ENCODE data around the gene HSPA12B. TPM values are rescaled to one million over a fixed set of nuclear protein-coding genes. Genes with fewer than 3 reads are reported as not detected.
A peak's percentile ranks its signal among the peaks of the same experiment; 100 is the strongest.

HSPA12B gene
- total and polyA plus RNA-seq, 2 of the 13 experiments (the other 11 are each of a cell fraction or from before 2014, with no cell fraction given), result 0.01 TPM; not detected in 1

- TF ChIP-seq SOX5 (CRISPR knock-in tag; IDR thresholded peaks at IDR 0.05; ENCODE audit: borderline replicate concordance) (no peak), HES4 (CRISPR knock-in tag; IDR thresholded peaks at IDR 0.05; ENCODE audit: borderline replicate concordance) (peak; percentile 52; the same call in 1 of the 2 replicates), NR0B2 (CRISPR knock-in tag; IDR thresholded peaks at IDR 0.05) (no peak), MXD4 (CRISPR knock-in tag; IDR thresholded peaks at IDR 0.05) (no peak), HNRNPUL1 (IDR thresholded peaks at IDR 0.05; ENCODE audit: low read depth, low read length) (no peak), KLF13 (CRISPR knock-in tag; IDR thresholded peaks at IDR 0.05) (0 out of 2 replicates have a peak, but pooled peaks have one; percentile 69), ISL2 (CRISPR knock-in tag; IDR thresholded peaks at IDR 0.05) (no peak), BCL6 (CRISPR knock-in tag; IDR thresholded peaks at IDR 0.05) (no peak), ZNF749 (CRISPR knock-in tag; IDR thresholded peaks at IDR 0.05; ENCODE audit: borderline replicate concordance) (no peak), SP5 (CRISPR knock-in tag; IDR thresholded peaks at IDR 0.05; ENCODE audit: borderline replicate concordance, low read depth) (no peak), NRL (CRISPR knock-in tag; IDR thresholded peaks at IDR 0.05; ENCODE audit: borderline replicate concordance) (peak; percentile 22; the same call in 1 of the 2 replicates), RAD21 (CRISPR knock-in tag; IDR thresholded peaks at IDR 0.05) (0 out of 2 replicates have a peak, but pooled peaks have one; percentile 28), ZZZ3 (CRISPR knock-in tag; IDR thresholded peaks at IDR 0.05; ENCODE audit: borderline replicate concordance) (no peak), KAT2B (IDR thresholded peaks at IDR 0.05; ENCODE audit: borderline replicate concordance, low read depth, low read length) (no peak), ZNF687 (CRISPR knock-in tag; IDR thresholded peaks at IDR 0.05) (peak; percentile 45), NFIB (CRISPR knock-in tag; IDR thresholded peaks at IDR 0.05; ENCODE audit: borderline replicate concordance) (peak; percentile 78; the same call in 1 of the 2 replicates), HNF4A (CRISPR knock-in tag; IDR thresholded peaks at IDR 0.05) (peak; percentile 50), SNAPC2 (CRISPR knock-in tag; IDR thresholded peaks at IDR 0.05) (no peak)
- TF ChIP-seq, protein P1, sequence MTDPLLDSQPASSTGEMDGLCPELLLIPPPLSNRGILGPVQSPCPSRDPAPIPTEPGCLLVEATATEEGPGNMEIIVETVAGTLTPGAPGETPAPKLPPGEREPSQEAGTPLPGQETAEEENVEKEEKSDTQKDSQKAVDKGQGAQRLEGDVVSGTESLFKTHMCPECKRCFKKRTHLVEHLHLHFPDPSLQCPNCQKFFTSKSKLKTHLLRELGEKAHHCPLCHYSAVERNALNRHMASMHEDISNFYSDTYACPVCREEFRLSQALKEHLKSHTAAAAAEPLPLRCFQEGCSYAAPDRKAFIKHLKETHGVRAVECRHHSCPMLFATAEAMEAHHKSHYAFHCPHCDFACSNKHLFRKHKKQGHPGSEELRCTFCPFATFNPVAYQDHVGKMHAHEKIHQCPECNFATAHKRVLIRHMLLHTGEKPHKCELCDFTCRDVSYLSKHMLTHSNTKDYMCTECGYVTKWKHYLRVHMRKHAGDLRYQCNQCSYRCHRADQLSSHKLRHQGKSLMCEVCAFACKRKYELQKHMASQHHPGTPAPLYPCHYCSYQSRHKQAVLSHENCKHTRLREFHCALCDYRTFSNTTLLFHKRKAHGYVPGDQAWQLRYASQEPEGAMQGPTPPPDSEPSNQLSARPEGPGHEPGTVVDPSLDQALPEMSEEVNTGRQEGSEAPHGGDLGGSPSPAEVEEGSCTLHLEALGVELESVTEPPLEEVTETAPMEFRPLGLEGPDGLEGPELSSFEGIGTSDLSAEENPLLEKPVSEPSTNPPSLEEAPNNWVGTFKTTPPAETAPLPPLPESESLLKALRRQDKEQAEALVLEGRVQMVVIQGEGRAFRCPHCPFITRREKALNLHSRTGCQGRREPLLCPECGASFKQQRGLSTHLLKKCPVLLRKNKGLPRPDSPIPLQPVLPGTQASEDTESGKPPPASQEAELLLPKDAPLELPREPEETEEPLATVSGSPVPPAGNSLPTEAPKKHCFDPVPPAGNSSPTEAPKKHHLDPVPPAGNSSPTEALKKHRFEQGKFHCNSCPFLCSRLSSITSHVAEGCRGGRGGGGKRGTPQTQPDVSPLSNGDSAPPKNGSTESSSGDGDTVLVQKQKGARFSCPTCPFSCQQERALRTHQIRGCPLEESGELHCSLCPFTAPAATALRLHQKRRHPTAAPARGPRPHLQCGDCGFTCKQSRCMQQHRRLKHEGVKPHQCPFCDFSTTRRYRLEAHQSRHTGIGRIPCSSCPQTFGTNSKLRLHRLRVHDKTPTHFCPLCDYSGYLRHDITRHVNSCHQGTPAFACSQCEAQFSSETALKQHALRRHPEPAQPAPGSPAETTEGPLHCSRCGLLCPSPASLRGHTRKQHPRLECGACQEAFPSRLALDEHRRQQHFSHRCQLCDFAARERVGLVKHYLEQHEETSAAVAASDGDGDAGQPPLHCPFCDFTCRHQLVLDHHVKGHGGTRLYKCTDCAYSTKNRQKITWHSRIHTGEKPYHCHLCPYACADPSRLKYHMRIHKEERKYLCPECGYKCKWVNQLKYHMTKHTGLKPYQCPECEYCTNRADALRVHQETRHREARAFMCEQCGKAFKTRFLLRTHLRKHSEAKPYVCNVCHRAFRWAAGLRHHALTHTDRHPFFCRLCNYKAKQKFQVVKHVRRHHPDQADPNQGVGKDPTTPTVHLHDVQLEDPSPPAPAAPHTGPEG (CRISPR knock-in tag; IDR thresholded peaks at IDR 0.05), result no peak
These were observed 31.5 kb downstream of the HSPA12B start (continued) for GRCh38 chr20:3763671-3764601.

Measured in HepG2 (cell line).